AG04450 (cell line): ENCODE measurements around the gene TLCD4. TPM values are rescaled to one million over a fixed set of nuclear protein-coding genes. Genes with fewer than 3 reads are reported as not detected.

Experiments used
- CTCF ChIA-PET: fragments of 300-600, 350-600 bp; formaldehyde crosslinking; extraction: SDS; loops from one replicate; lab custom pipeline; 2022; ENCODE audit warnings: antibody characterized with exemption, inconsistent platforms; lab: Charles Lee
- POLR2A ChIA-PET: fragments of 350-600 bp; formaldehyde crosslinking; extraction: SDS; loops from one replicate; lab custom pipeline; 2021; ENCODE audit warnings: antibody characterized with exemption, inconsistent platforms; lab: Yijun Ruan, JAX
- DNase-seq: peaks from one replicate; pipeline ENCODE4 v3.0.0-alpha.2; 2011; ENCODE audit warnings: low read depth, low spot score
- H3K27ac ChIP-seq: one replicate; pipeline ENCODE4 v1.5.1; 2012; ENCODE audit warnings: low read depth, low read length, control low read depth
- H3K27me3 ChIP-seq: one replicate; pipeline ENCODE4 v1.6.0; 2012; ENCODE audit warnings: low read length; ENCODE audit not compliant: control insufficient read depth, insufficient read depth
- H3K4me3 ChIP-seq: 2 replicates; pipeline ENCODE4 v1.5.1; 2011; ENCODE audit warnings: mild to moderate bottlenecking, low read depth, low read length, control low read depth
- H3K9me3 ChIP-seq: 2 replicates; pipeline ENCODE4 v1.5.1; 2012; ENCODE audit warnings: low read length; ENCODE audit not compliant: control insufficient read depth, insufficient read depth
- CTCF ChIP-seq: IDR thresholded peaks from 2 replicates; pipeline ENCODE4 v1.5.1; 2011; ENCODE audit warnings: low read depth, low read length, control low read depth, inconsistent platforms
- polyA plus RNA-seq: library from polyadenylated mRNA; depleted of rRNA; stranded (reverse); fragments of >200 nt; gene quantifications from 2 replicates; pipeline ENCODE4 v1.2.3, GENCODE V29; 2011

The TLCD4 gene
- polyA plus RNA-seq, 1 experiment = 0.98 TPM

DNA sequence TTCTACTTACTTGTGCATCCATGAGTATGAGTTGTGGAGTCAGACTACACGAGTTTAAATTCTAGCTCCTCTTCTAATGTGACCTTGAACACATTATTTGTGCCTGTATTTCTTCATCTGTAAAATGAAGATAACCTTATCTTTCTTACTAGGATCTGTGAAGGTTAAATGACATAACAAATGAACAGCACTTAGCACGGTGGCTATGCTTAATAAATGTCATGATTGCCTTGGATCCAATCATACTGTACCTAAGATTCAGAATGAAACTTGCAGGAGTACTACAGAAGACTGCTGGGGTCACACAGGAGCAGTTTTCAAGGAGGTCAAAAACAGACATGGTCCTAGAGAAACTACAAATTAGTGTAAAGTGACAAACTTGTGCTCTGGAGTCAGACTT, 22.2 kb upstream of the TLCD4 start:
- Histone ChIP-seq H3K27me3 (no peaks in the 10 kb centered on the region), H3K27ac (no peak overlapping the region), H3K9me3 (peaks cover 11% of the 10 kb centered on the region), H3K4me3 (no peak overlapping the region)
- TF ChIP-seq CTCF = no peak
- DNase-seq = no peak
- POLR2A ChIA-PET = no interaction called here
- CTCF ChIA-PET = no interaction called here

DNA sequence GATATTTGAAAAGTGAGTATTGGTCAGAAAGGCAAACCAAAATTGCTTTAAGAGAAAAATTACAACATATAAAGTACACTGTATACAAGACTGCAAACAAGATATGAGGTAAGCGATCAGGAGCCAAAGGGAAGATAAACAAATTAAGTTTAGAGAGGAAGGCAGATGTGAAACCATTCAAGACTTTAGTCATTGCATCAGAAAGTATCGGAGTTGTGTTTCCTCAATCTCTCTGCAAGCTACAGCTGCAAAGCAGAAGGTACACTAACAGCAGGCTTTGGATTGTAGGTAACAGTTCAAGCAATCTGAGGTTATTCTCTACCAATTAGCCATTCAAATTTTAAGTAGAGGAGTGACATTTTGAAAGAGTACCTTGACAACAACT, 21.3 kb upstream of the TLCD4 start:
- no peaks in the 10 kb centered on the region for H3K27me3 ChIP-seq
- ChIA-PET CTCF (no interaction called here), POLR2A (no interaction called here)
- TF ChIP-seq CTCF = no peak
- peak overlapping the region; percentile 43 for H3K27ac ChIP-seq
- peaks cover 8% of the 10 kb centered on the region; the same call in 1 of the 2 replicates for H3K9me3 ChIP-seq
- H3K4me3 ChIP-seq = no peak overlapping the region
- peak; percentile 48 for DNase-seq

DNA sequence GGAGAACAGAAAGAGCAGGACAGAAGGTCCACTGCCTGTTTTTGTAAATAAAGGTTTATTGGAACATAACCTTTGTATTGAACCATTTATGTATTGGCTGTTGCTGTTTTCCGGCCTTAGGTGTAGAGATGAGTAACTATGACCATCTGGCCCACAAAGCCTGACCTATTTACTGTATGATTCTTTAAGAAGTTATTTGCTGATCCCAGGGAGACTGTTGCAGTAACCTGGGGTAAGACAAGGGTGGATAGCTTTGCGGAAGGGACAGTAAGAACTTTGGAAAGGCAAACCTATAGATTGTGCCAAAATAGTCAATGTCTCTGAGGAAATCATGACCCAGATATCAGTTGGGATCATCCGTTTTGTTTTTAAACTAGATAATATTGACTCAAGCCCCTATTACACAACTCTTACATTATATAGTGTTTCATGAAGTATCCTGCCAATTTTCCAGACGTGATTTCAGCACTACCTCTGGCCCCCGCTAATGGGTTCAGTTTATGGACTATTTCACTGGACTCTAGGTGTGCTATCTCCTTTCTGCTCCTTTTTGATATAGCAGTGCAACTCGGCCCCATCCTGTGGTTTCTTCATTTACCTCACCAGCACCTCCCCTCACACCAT, 20.8 kb upstream of the TLCD4 start:
- ChIA-PET CTCF (no interaction called here), POLR2A (no interaction called here)
- TF ChIP-seq CTCF = no peak
- H3K9me3 ChIP-seq = peaks cover 3% of the 10 kb centered on the region; the same call in 1 of the 2 replicates
- H3K4me3 ChIP-seq = no peak overlapping the region
- peak overlapping the region; percentile 43 for H3K27ac ChIP-seq
- H3K27me3 ChIP-seq = no peaks in the 10 kb centered on the region
- no peak for DNase-seq

GRCh38 chr1:95097426-95097825, 19.7 kb upstream of the TLCD4 start:
- no peak for TF ChIP-seq CTCF
- Histone ChIP-seq H3K27me3 (peaks cover 4% of the 10 kb centered on the region), H3K4me3 (no peak overlapping the region), H3K27ac (no peak overlapping the region), H3K9me3 (no peaks in the 10 kb centered on the region)
- no peak for DNase-seq
- CTCF ChIA-PET = no interaction called here
- POLR2A ChIA-PET = no interaction called here

- peaks cover 7% of the 10 kb centered on the region for H3K27me3 ChIP-seq
- H3K9me3 ChIP-seq = no peaks in the 10 kb centered on the region
- POLR2A ChIA-PET = no interaction called here
- H3K4me3 ChIP-seq = no peak overlapping the region
- no peak overlapping the region for H3K27ac ChIP-seq
- CTCF ChIA-PET = no interaction called here
- no peak for TF ChIP-seq CTCF
- no peak for DNase-seq
These were observed 19.0 kb upstream of the TLCD4 start for GRCh38 chr1:95098196-95098595.
